Panc1 (cell line): ENCODE data around the gene TNFRSF18. TPM values are rescaled to one million over a fixed set of nuclear protein-coding genes. Genes with fewer than 3 reads are reported as not detected.

Experiments used
- ATAC-seq: fragments of 200-7000 bp; cut with Tn5 transposase; 2 replicates; pipeline ENCODE4 v1.9.1; 2020; ENCODE audit warnings: mild to moderate bottlenecking, moderate library complexity
- BruUV-seq: library from RNA; stranded (reverse); fragments of 400-500 nt; replicated peaks from 2 replicates; lab custom pipeline; 2021; lab: Mats Ljungman, UMichigan
- CTCF ChIA-PET: fragments of 300-600 bp; sonication (Branson Sonifier 250); formaldehyde crosslinking; loops from one replicate; lab custom pipeline; 2022; ENCODE audit warnings: antibody characterized with exemption; lab: Charles Lee
- POLR2A ChIA-PET: fragments of 300-600 bp; sonication (Branson Sonifier 250); formaldehyde crosslinking; loops from one replicate; lab custom pipeline; 2022; ENCODE audit warnings: antibody characterized with exemption; lab: Charles Lee
- DNase-seq: peaks from one replicate; pipeline ENCODE4 v3.0.0-alpha.2; 2010; ENCODE audit warnings: low read depth, low spot score
- H3K27ac ChIP-seq: 2 replicates; pipeline ENCODE4 v1.5.1; 2011; ENCODE audit warnings: mild to moderate bottlenecking, low read length, inconsistent platforms
- H3K27me3 ChIP-seq: fragments of 200-500 bp; sonication (Bioruptor generic); 2 replicates; pipeline ENCODE4 v1.6.0; 2014; ENCODE audit warnings: low read length, inconsistent platforms; ENCODE audit not compliant: control insufficient read depth, insufficient read depth
- H3K36me3 ChIP-seq: fragments of 200-500 bp; sonication (Bioruptor generic); 2 replicates; pipeline ENCODE4 v1.5.1; 2014; ENCODE audit warnings: inconsistent platforms, mild to moderate bottlenecking, low read length, moderate library complexity; ENCODE audit not compliant: control insufficient read depth, insufficient read depth
- H3K4me1 ChIP-seq: 2 replicates; pipeline ENCODE4 v1.5.1; 2011; ENCODE audit warnings: inconsistent platforms, mild to moderate bottlenecking, low read length, moderate library complexity; ENCODE audit not compliant: control insufficient read depth, insufficient read depth
- H3K4me3 ChIP-seq, 2 experiments: 2 replicates each; pipeline ENCODE4 v1.5.1; 2011 to 2012; ENCODE audit warnings: low read depth in 2 of 2, low read length in 2 of 2, mild to moderate bottlenecking in 2 of 2, inconsistent platforms in 1 of 2, moderate library complexity in 1 of 2
- H3K9me3 ChIP-seq: fragments of 200-500 bp; sonication (Bioruptor generic); 2 replicates; pipeline ENCODE4 v1.5.1; 2014; ENCODE audit warnings: low read depth, mild to moderate bottlenecking, inconsistent platforms, low read length, moderate library complexity; ENCODE audit not compliant: control insufficient read depth, insufficient read depth
- POLR2AphosphoS5 ChIP-seq: IDR thresholded peaks from 2 replicates; pipeline ENCODE4 v1.6.1; 2012; ENCODE audit warnings: mild to moderate bottlenecking, low read depth, low read length, moderate library complexity
- SIN3A ChIP-seq: IDR thresholded peaks from 2 replicates; pipeline ENCODE4 v1.6.1; 2012; ENCODE audit warnings: low read depth, mild to moderate bottlenecking, low read length, moderate library complexity, borderline replicate concordance; ENCODE audit not compliant: insufficient read depth
- TCF7L2 ChIP-seq: IDR thresholded peaks from 2 replicates; pipeline ENCODE4 v1.6.1; 2011; ENCODE audit warnings: mild to moderate bottlenecking, low read depth, low read length, inconsistent platforms
- in situ Hi-C: cut with HindIII; loops from 2 replicates; pipeline ENCODE4 v1.10.0; 2016; ENCODE audit warnings: low sequenced_read_pairs, low pct_unique_long_range_greater_than_20kb
- intact Hi-C: fragments of 100-400 bp; cut with micrococcal nuclease; formaldehyde crosslinking; loops from one replicate; pipeline ENCODE4 v1.10.0; 2022; ENCODE audit not compliant: unreplicated experiment
- total RNA-seq: library from RNA; stranded (reverse); gene quantifications from one replicate; pipeline ENCODE4 v1.2.1, GENCODE V29; 2021; ENCODE audit not compliant: unreplicated experiment
- TF ChIP-seq, protein P1 (sequence below): fragments of 450-650 bp; IDR thresholded peaks from 2 replicates; pipeline ENCODE4 v1.5.1; 2017; ENCODE audit warnings: mild to moderate bottlenecking
- TF ChIP-seq, protein P2 (sequence below), 2 experiments: IDR thresholded peaks; 2 replicates each; pipeline ENCODE4 v1.6.1; 2011 to 2012; ENCODE audit warnings: low read depth in 2 of 2, control low read depth in 1 of 2, low read length in 1 of 2, mild to moderate bottlenecking in 1 of 2, moderate library complexity in 1 of 2; ENCODE audit not compliant: insufficient read depth in 1 of 2

Gene TNFRSF18
- total RNA-seq, 1 experiment from 2014 or later = 4.3 TPM

- POLR2A ChIA-PET = no interaction called here
- in situ Hi-C loops = no loop called here
- H3K9me3 ChIP-seq = no peaks in the 10 kb centered on the region
- peaks cover 2% of the 10 kb centered on the region; the same call in 1 of the 2 replicates for H3K36me3 ChIP-seq
- DNase-seq = no peak
- H3K4me1 ChIP-seq = no peaks in the 10 kb centered on the region
- intact Hi-C loops = no loop called here
- no peaks in the 10 kb centered on the region for H3K27me3 ChIP-seq
- no peak overlapping the region for H3K27ac ChIP-seq
- BruUV-seq = no TSS peak
- ATAC-seq = no peak
- CTCF ChIA-PET = no interaction called here
- no peak overlapping the region for H3K4me3 ChIP-seq
- no peak for TF ChIP-seq POLR2AphosphoS5
- TF ChIP-seq SIN3A = no peak
- no peak for TF ChIP-seq TCF7L2
- TF ChIP-seq, protein P1, sequence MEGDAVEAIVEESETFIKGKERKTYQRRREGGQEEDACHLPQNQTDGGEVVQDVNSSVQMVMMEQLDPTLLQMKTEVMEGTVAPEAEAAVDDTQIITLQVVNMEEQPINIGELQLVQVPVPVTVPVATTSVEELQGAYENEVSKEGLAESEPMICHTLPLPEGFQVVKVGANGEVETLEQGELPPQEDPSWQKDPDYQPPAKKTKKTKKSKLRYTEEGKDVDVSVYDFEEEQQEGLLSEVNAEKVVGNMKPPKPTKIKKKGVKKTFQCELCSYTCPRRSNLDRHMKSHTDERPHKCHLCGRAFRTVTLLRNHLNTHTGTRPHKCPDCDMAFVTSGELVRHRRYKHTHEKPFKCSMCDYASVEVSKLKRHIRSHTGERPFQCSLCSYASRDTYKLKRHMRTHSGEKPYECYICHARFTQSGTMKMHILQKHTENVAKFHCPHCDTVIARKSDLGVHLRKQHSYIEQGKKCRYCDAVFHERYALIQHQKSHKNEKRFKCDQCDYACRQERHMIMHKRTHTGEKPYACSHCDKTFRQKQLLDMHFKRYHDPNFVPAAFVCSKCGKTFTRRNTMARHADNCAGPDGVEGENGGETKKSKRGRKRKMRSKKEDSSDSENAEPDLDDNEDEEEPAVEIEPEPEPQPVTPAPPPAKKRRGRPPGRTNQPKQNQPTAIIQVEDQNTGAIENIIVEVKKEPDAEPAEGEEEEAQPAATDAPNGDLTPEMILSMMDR = no peak
- TF ChIP-seq, protein P2, sequence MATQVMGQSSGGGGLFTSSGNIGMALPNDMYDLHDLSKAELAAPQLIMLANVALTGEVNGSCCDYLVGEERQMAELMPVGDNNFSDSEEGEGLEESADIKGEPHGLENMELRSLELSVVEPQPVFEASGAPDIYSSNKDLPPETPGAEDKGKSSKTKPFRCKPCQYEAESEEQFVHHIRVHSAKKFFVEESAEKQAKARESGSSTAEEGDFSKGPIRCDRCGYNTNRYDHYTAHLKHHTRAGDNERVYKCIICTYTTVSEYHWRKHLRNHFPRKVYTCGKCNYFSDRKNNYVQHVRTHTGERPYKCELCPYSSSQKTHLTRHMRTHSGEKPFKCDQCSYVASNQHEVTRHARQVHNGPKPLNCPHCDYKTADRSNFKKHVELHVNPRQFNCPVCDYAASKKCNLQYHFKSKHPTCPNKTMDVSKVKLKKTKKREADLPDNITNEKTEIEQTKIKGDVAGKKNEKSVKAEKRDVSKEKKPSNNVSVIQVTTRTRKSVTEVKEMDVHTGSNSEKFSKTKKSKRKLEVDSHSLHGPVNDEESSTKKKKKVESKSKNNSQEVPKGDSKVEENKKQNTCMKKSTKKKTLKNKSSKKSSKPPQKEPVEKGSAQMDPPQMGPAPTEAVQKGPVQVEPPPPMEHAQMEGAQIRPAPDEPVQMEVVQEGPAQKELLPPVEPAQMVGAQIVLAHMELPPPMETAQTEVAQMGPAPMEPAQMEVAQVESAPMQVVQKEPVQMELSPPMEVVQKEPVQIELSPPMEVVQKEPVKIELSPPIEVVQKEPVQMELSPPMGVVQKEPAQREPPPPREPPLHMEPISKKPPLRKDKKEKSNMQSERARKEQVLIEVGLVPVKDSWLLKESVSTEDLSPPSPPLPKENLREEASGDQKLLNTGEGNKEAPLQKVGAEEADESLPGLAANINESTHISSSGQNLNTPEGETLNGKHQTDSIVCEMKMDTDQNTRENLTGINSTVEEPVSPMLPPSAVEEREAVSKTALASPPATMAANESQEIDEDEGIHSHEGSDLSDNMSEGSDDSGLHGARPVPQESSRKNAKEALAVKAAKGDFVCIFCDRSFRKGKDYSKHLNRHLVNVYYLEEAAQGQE (IDR thresholded peaks at IDR 0.05; ENCODE audit: insufficient read depth in 1 of 2, low read depth in 2 of 2, low read length in 1 of 2) = no peak
Measured at GRCh38 chr1:1218524-1219200, 12.3 kb upstream of the TNFRSF18 start.

DNA sequence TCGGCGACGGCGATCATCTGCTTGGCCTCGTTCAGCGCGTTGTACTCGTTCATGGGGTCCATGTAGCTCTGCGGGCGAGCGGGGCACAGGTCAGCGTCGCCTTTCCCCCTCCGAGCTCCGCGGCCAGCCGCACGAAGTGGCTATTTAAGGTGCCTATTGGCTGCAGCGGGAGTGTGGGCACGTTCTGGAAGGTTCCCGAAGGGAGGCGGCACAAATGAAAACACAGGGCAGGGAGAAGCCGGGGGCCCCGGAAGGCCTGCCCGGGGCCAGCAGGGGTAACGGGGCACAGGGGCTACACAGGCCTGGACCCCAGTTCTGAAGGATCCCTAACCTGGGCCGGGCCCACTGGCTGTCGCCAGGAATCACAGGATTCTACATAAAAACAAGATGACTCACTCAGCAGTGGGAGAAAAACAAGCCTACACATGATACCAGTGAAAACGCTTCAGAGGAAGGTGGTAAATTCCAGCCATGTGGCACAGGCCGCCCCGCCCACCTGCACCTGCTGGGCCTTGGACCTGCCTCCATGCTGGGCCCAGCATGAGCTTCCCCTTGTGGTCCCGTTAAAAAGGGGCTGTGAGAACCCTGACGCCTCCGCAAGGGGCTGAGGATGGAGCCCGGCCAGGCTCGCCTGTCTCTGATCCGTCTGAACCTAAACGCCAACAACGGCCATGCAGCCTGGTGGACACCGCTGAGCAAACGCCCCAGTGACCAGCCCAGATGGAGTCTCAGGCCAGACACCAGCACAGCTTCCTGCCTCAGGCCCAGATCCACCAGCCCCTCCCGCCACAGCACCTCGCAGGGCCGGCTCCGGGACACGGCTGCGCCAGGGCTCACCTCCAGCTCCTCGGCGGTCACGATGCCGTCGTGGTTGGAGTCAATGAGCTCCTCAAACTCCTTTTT lies 11.5 kb upstream of the TNFRSF18 start:
- in situ Hi-C loops (no loop called here), intact Hi-C loops (no loop called here)
- ChIA-PET CTCF (no interaction called here), POLR2A (no interaction called here)
- TF ChIP-seq, protein P2 (IDR thresholded peaks at IDR 0.05; ENCODE audit: insufficient read depth in 1 of 2, low read depth in 2 of 2, low read length in 1 of 2) = no peak
- TF ChIP-seq SIN3A (no peak), TCF7L2 (no peak), POLR2AphosphoS5 (no peak)
- no peaks in the 10 kb centered on the region for H3K4me1 ChIP-seq
- no peaks in the 10 kb centered on the region for H3K27me3 ChIP-seq
- no peak overlapping the region for H3K4me3 ChIP-seq
- no peak overlapping the region for H3K27ac ChIP-seq
- no peaks in the 10 kb centered on the region for H3K9me3 ChIP-seq
- peaks cover 2% of the 10 kb centered on the region; the same call in 1 of the 2 replicates for H3K36me3 ChIP-seq
- ATAC-seq = no peak
- BruUV-seq = no TSS peak
- DNase-seq = no peak
